ENCODE measurements around the gene PZP. TPM values are rescaled to one million over a fixed set of nuclear protein-coding genes. Genes with fewer than 3 reads are reported as not detected.
"Not testable (repeated sequence)": the region's sequence is repeated elsewhere in the genome, so short reads cannot be mapped to it uniquely, and the experiment has no call there.

Gene PZP
- not detected for total RNA-seq

- Mint-ChIP-seq H3K27ac (no peak within 1 kb of the TSS), H3K4me1 (ENCODE audit: low read depth) (no peaks in the 10 kb centered on the region), H3K36me3 (ENCODE audit: low read depth) (no peaks in the 10 kb centered on the region), H3K27me3 (ENCODE audit: low read depth) (peaks cover 5% of the 10 kb centered on the region), H3K9me3 (ENCODE audit: insufficient read depth) (no peaks in the 10 kb centered on the region), H3K4me3 (no peak within 1 kb of the TSS)
- DNase-seq, result no peak
- ChIA-PET POLR2A (no interaction called here), CTCF (interaction anchor here (0.9 kb wide), 1 partner anchor 361 kb away, joined by 3 read pairs; no protein-coding TSS in a partner anchor)
- no peak for ATAC-seq
These were observed at the start of gene PZP for GRCh38 chr12:9208229-9208628. PZP (minus strand) TSS chr12:9208395; CDS start chr12:9208341, 54 bp downstream.

- Mint-ChIP-seq H3K27ac (no peak overlapping the region), H3K36me3 (ENCODE audit: low read depth) (no peaks in the 10 kb centered on the region), H3K4me3 (no peak overlapping the region), H3K9me3 (ENCODE audit: insufficient read depth) (no peaks in the 10 kb centered on the region), H3K4me1 (ENCODE audit: low read depth) (peaks cover 2% of the 10 kb centered on the region), H3K27me3 (ENCODE audit: low read depth) (peaks cover 21% of the 10 kb centered on the region)
- DNase-seq, result no peak
- ATAC-seq, result no peak
- ChIA-PET CTCF (no interaction called here), POLR2A (no interaction called here)
These were observed 48.7 kb upstream of the PZP start for GRCh38 chr12:9256758-9257405.

- H3K27ac Mint-ChIP-seq, result no peak overlapping the region
- peaks cover 25% of the 10 kb centered on the region for H3K27me3 Mint-ChIP-seq (ENCODE audit: low read depth)
- ChIA-PET CTCF (no interaction called here), POLR2A (no interaction called here)
- ATAC-seq, result no peak
- peaks cover 2% of the 10 kb centered on the region for H3K4me1 Mint-ChIP-seq (ENCODE audit: low read depth)
- no peak overlapping the region for H3K4me3 Mint-ChIP-seq
- DNase-seq, result no peak
- no peaks in the 10 kb centered on the region for H3K9me3 Mint-ChIP-seq (ENCODE audit: insufficient read depth)
- H3K36me3 Mint-ChIP-seq (ENCODE audit: low read depth), result no peaks in the 10 kb centered on the region
These were observed 48.1 kb upstream of the PZP start for GRCh38 chr12:9256341-9256740.

- CTCF ChIA-PET, result no interaction called here
- POLR2A ChIA-PET, result no interaction called here
These were observed 47.6 kb upstream of the PZP start for GRCh38 chr12:9255837-9256236.

GRCh38 chr12:9253464-9253863 lies 45.3 kb upstream of the PZP start:
- Mint-ChIP-seq H3K27ac (no peak overlapping the region), H3K4me1 (ENCODE audit: low read depth) (no peaks in the 10 kb centered on the region)
- POLR2A ChIA-PET, result no interaction called here

More at GRCh38 chr12:9255837-9256236, 47.6 kb upstream of the PZP start:
- H3K4me3 Mint-ChIP-seq, result no peak overlapping the region
- DNase-seq (no peak), ATAC-seq (no peak)
- no peaks in the 10 kb centered on the region for H3K36me3 Mint-ChIP-seq (ENCODE audit: low read depth)
- no peak overlapping the region for H3K27ac Mint-ChIP-seq
- no peaks in the 10 kb centered on the region for H3K9me3 Mint-ChIP-seq (ENCODE audit: insufficient read depth)
- peaks cover 30% of the 10 kb centered on the region for H3K27me3 Mint-ChIP-seq (ENCODE audit: low read depth)
- H3K4me1 Mint-ChIP-seq (ENCODE audit: low read depth), result peaks cover 2% of the 10 kb centered on the region

GRCh38 chr12:9252791-9253190 lies 44.6 kb upstream of the PZP start:
- CTCF ChIA-PET, result not testable (repeated sequence)

More at GRCh38 chr12:9253464-9253863, 45.3 kb upstream of the PZP start:
- Mint-ChIP-seq H3K9me3 (ENCODE audit: insufficient read depth) (no peaks in the 10 kb centered on the region), H3K4me3 (no peak overlapping the region), H3K27me3 (ENCODE audit: low read depth) (peaks cover 33% of the 10 kb centered on the region), H3K36me3 (ENCODE audit: low read depth) (no peaks in the 10 kb centered on the region)
- ATAC-seq, result no peak
- DNase-seq, result no peak
- CTCF ChIA-PET, result no interaction called here

GRCh38 chr12:9252256-9252655 lies 44.1 kb upstream of the PZP start:
- ATAC-seq, result no peak
- H3K4me1 Mint-ChIP-seq (ENCODE audit: low read depth), result no peaks in the 10 kb centered on the region

More at GRCh38 chr12:9252791-9253190, 44.6 kb upstream of the PZP start:
- POLR2A ChIA-PET; H3K4me1 Mint-ChIP-seq (ENCODE audit: low read depth); DNase-seq; H3K27ac Mint-ChIP-seq; H3K36me3 Mint-ChIP-seq (ENCODE audit: low read depth); H3K4me3 Mint-ChIP-seq; ATAC-seq; H3K9me3 Mint-ChIP-seq (ENCODE audit: insufficient read depth): not testable (repeated sequence)
- H3K27me3 Mint-ChIP-seq (ENCODE audit: low read depth), result peaks cover 33% of the 10 kb centered on the region

GRCh38 chr12:9248435-9248834 lies 40.2 kb upstream of the PZP start:
- Mint-ChIP-seq H3K4me3 (no peak overlapping the region), H3K27me3 (ENCODE audit: low read depth) (peaks cover 31% of the 10 kb centered on the region), H3K4me1 (ENCODE audit: low read depth) (peaks cover 5% of the 10 kb centered on the region), H3K36me3 (ENCODE audit: low read depth) (no peaks in the 10 kb centered on the region), H3K27ac (no peak overlapping the region), H3K9me3 (ENCODE audit: insufficient read depth) (no peaks in the 10 kb centered on the region)
- ATAC-seq, result no peak
- DNase-seq, result no peak
- ChIA-PET POLR2A (no interaction called here), CTCF (no interaction called here)

More at GRCh38 chr12:9252256-9252655, 44.1 kb upstream of the PZP start:
- H3K27ac Mint-ChIP-seq, result no peak overlapping the region
- H3K9me3 Mint-ChIP-seq (ENCODE audit: insufficient read depth), result no peaks in the 10 kb centered on the region
- ChIA-PET POLR2A (no interaction called here), CTCF (no interaction called here)
- no peak for DNase-seq
- H3K36me3 Mint-ChIP-seq (ENCODE audit: low read depth), result no peaks in the 10 kb centered on the region
- H3K27me3 Mint-ChIP-seq (ENCODE audit: low read depth), result peaks cover 33% of the 10 kb centered on the region
- no peak overlapping the region for H3K4me3 Mint-ChIP-seq

- Mint-ChIP-seq H3K27ac (no peak overlapping the region), H3K27me3 (ENCODE audit: low read depth) (peaks cover 4% of the 10 kb centered on the region), H3K36me3 (ENCODE audit: low read depth) (no peaks in the 10 kb centered on the region), H3K4me3 (no peak overlapping the region), H3K9me3 (ENCODE audit: insufficient read depth) (no peaks in the 10 kb centered on the region), H3K4me1 (ENCODE audit: low read depth) (peaks cover 15% of the 10 kb centered on the region)
- CTCF ChIA-PET, result no interaction called here
- peak; percentile 27 for DNase-seq
- POLR2A ChIA-PET, result no interaction called here
- peak; percentile 30 for ATAC-seq
These were observed 36.7 kb upstream of the PZP start for GRCh38 chr12:9244894-9245293.

GRCh38 chr12:9243999-9244649 lies 35.9 kb upstream of the PZP start:
- no peaks in the 10 kb centered on the region for H3K36me3 Mint-ChIP-seq (ENCODE audit: low read depth)
- peaks cover 4% of the 10 kb centered on the region for H3K27me3 Mint-ChIP-seq (ENCODE audit: low read depth)
- ChIA-PET POLR2A (no interaction called here), CTCF (no interaction called here)
- H3K4me3 Mint-ChIP-seq, result no peak overlapping the region
- no peak for DNase-seq
- no peaks in the 10 kb centered on the region for H3K9me3 Mint-ChIP-seq (ENCODE audit: insufficient read depth)
- no peak for ATAC-seq
- H3K4me1 Mint-ChIP-seq (ENCODE audit: low read depth), result peaks cover 16% of the 10 kb centered on the region
- H3K27ac Mint-ChIP-seq, result no peak overlapping the region

GRCh38 chr12:9241301-9241700 lies 33.1 kb upstream of the PZP start:
- Mint-ChIP-seq H3K9me3 (ENCODE audit: insufficient read depth) (no peaks in the 10 kb centered on the region), H3K27ac (no peak overlapping the region), H3K4me1 (ENCODE audit: low read depth) (peaks cover 16% of the 10 kb centered on the region), H3K4me3 (no peak overlapping the region), H3K27me3 (ENCODE audit: low read depth) (peaks cover 10% of the 10 kb centered on the region), H3K36me3 (ENCODE audit: low read depth) (no peaks in the 10 kb centered on the region)
- ChIA-PET POLR2A (no interaction called here), CTCF (no interaction called here)
- ATAC-seq (no peak), DNase-seq (no peak)

- CTCF ChIA-PET, result no interaction called here
- H3K27ac Mint-ChIP-seq, result no peak overlapping the region
- POLR2A ChIA-PET, result no interaction called here
These were observed 32.6 kb upstream of the PZP start for GRCh38 chr12:9240776-9241175.

More at GRCh38 chr12:9240776-9241175, 32.6 kb upstream of the PZP start:
- no peaks in the 10 kb centered on the region for H3K36me3 Mint-ChIP-seq (ENCODE audit: low read depth)
- ATAC-seq (no peak), DNase-seq (no peak)
- peak overlapping the region; percentile 83 for H3K4me3 Mint-ChIP-seq
- H3K27me3 Mint-ChIP-seq (ENCODE audit: low read depth), result peaks cover 10% of the 10 kb centered on the region
- H3K9me3 Mint-ChIP-seq (ENCODE audit: insufficient read depth), result no peaks in the 10 kb centered on the region
- peaks cover 16% of the 10 kb centered on the region for H3K4me1 Mint-ChIP-seq (ENCODE audit: low read depth)

Measured in activated CD8-positive, alpha-beta T cell treated with anti-CD3 and anti-CD28 coated beads, Interleukin-2, amount 10 ng/mL, durations not matched to agents 7 days and 5 days (primary cell).